Endothelial cell of umbilical vein (primary cell): ENCODE results near the gene PIM1. TPM values are rescaled to one million over a fixed set of nuclear protein-coding genes. Genes with fewer than 3 reads are reported as not detected.

ENCODE experiments used
- BruUV-seq: library from RNA; stranded (reverse); fragments of 400-500 nt; replicated peaks from 2 replicates; lab custom pipeline; 2021; lab: Mats Ljungman, UMichigan
- CTCF ChIA-PET: fragments of 300-600, 350-600 bp; sonication (Branson Sonifier 250); formaldehyde crosslinking; loops from one replicate; lab custom pipeline; 2021; ENCODE audit warnings: antibody characterized with exemption, inconsistent platforms; lab: Charles Lee
- POLR2A ChIA-PET: fragments of 300-600, 350-600 bp; sonication (Branson Sonifier 250); formaldehyde crosslinking; loops from one replicate; lab custom pipeline; 2021; ENCODE audit warnings: antibody characterized with exemption, inconsistent platforms; lab: Charles Lee
- DNase-seq: peaks from one replicate; pipeline ENCODE4 v3.0.0-alpha.2; 2011; ENCODE audit warnings: low read depth, low spot score
- FAIRE-seq: peaks from 2 replicates; lab custom pipeline; 2011; peaks lifted over from hg19 to GRCh38; lab: Jason Lieb, UNC
- H2AFZ ChIP-seq: 2 replicates; pipeline ENCODE4 v1.6.0; 2012; ENCODE audit warnings: low read depth, low read length, control low read depth, inconsistent platforms
- H3K27ac ChIP-seq: 2 replicates; pipeline ENCODE4 v1.5.1; 2011; ENCODE audit warnings: low read depth, mild to moderate bottlenecking, control low read depth, low read length, moderate library complexity; ENCODE audit not compliant: insufficient read depth
- H3K27me3 ChIP-seq, 2 experiments: 2 replicates each; pipeline versions ENCODE4 v1.6.0 to v1.6.1; 2011; ENCODE audit warnings: low read length in 2 of 2, mixed read lengths in 1 of 2; ENCODE audit not compliant: control insufficient read depth in 2 of 2, insufficient read depth in 2 of 2
- H3K36me3 ChIP-seq, 2 experiments: 2 replicates in 1 of 2; 3 replicates in 1 of 2; pipeline ENCODE4 v1.5.1; 2011; ENCODE audit warnings: low read length in 2 of 2, mild to moderate bottlenecking in 1 of 2, moderate library complexity in 1 of 2; ENCODE audit not compliant: control insufficient read depth in 2 of 2, insufficient read depth in 2 of 2; ENCODE audit errors: extremely low read depth in 1 of 2
- H3K4me1 ChIP-seq: 3 replicates; pipeline ENCODE4 v1.5.1; 2011; ENCODE audit warnings: mild to moderate bottlenecking, low read length; ENCODE audit not compliant: control insufficient read depth, insufficient read depth; ENCODE audit errors: extremely low read depth
- H3K4me2 ChIP-seq: 2 replicates; pipeline ENCODE4 v1.6.1; 2011; ENCODE audit warnings: low read length, control low read depth, mixed read lengths; ENCODE audit not compliant: insufficient read depth
- H3K4me3 ChIP-seq, 3 experiments: fragments of 200-600 bp in 1 of 3; sonication (generic), shearing (Covaris generic) in 1 of 3; replicated peaks in 1 of 3; 2 replicates each; pipeline ENCODE4 v1.5.1; 2011 to 2016; ENCODE audit warnings: control low read depth in 3 of 3, low read length in 3 of 3, mild to moderate bottlenecking in 2 of 3, inconsistent platforms in 1 of 3, low read depth in 1 of 3, moderate library complexity in 1 of 3; ENCODE audit not compliant: insufficient read depth in 1 of 3
- H3K79me2 ChIP-seq: 2 replicates; pipeline ENCODE4 v1.6.0; 2012; ENCODE audit warnings: low read length, inconsistent platforms; ENCODE audit not compliant: control insufficient read depth, insufficient read depth
- H3K9ac ChIP-seq: replicated peaks from 2 replicates; pipeline ENCODE3; 2011; ENCODE audit warnings: low read length, control low read depth; ENCODE audit not compliant: insufficient read depth; ENCODE audit errors: extremely low read depth
- H3K9me1 ChIP-seq: replicated peaks from 3 replicates; pipeline ENCODE4 v1.6.0; 2011; ENCODE audit warnings: mild to moderate bottlenecking, low read length; ENCODE audit not compliant: control insufficient read depth, insufficient read depth; ENCODE audit errors: extremely low read depth
- H3K9me3 ChIP-seq: replicated peaks from 2 replicates; pipeline ENCODE4 v1.5.1; 2012; ENCODE audit warnings: low read length, inconsistent platforms; ENCODE audit not compliant: control insufficient read depth, insufficient read depth
- H4K20me1 ChIP-seq: replicated peaks from 2 replicates; pipeline ENCODE3; 2011; ENCODE audit warnings: mild to moderate bottlenecking, low read length; ENCODE audit not compliant: control insufficient read depth, insufficient read depth; ENCODE audit errors: extremely low read depth
- CTCF ChIP-seq, 2 donors: IDR thresholded peaks; 1 replicate in 1 of 2; 2 replicates in 1 of 2; pipeline ENCODE4 v1.5.1; 2011; ENCODE audit warnings: low read length in 2 of 2, mild to moderate bottlenecking in 2 of 2, moderate library complexity in 2 of 2, control low read depth in 1 of 2, inconsistent platforms in 1 of 2, low read depth in 1 of 2; ENCODE audit not compliant: insufficient read depth in 1 of 2; ENCODE audit errors: extremely low read depth in 1 of 2
- EZH2 ChIP-seq: IDR thresholded peaks from 2 replicates; pipeline ENCODE4 v1.6.1; 2012; ENCODE audit warnings: borderline replicate concordance, low read depth, mild to moderate bottlenecking, moderate library complexity, low read length, inconsistent platforms; ENCODE audit not compliant: severe bottlenecking
- FOS ChIP-seq: IDR thresholded peaks from 2 replicates; pipeline ENCODE4 v1.6.1; 2011; ENCODE audit warnings: mild to moderate bottlenecking, low read length, moderate library complexity, borderline replicate concordance; ENCODE audit not compliant: insufficient read depth
- GATA2 ChIP-seq: IDR thresholded peaks from 2 replicates; pipeline ENCODE4 v1.7.0; 2011; ENCODE audit warnings: low read depth, mild to moderate bottlenecking, moderate library complexity, mixed read lengths, low read length; ENCODE audit not compliant: insufficient read length, insufficient read depth
- JUN ChIP-seq: IDR thresholded peaks from 2 replicates; pipeline ENCODE4 v1.6.1; 2011; ENCODE audit warnings: borderline replicate concordance, low read depth; ENCODE audit not compliant: insufficient read length, insufficient read depth
- MAX ChIP-seq: IDR thresholded peaks from 2 replicates; pipeline ENCODE4 v1.6.1; 2011; ENCODE audit not compliant: insufficient read depth, insufficient read length
- MYC ChIP-seq: IDR thresholded peaks from one replicate; pipeline ENCODE4 v1.6.1; 2011; ENCODE audit warnings: mild to moderate bottlenecking, low read depth, low read length
- POLR2A ChIP-seq: IDR thresholded peaks from 2 replicates; pipeline ENCODE4 v1.6.1; 2012; ENCODE audit warnings: low read depth, mild to moderate bottlenecking, control low read depth, low read length
- POLR2AphosphoS5 ChIP-seq: IDR thresholded peaks from 2 replicates; pipeline ENCODE4 v1.6.1; 2012; ENCODE audit warnings: low read depth, mild to moderate bottlenecking, control low read depth, low read length, moderate library complexity; ENCODE audit not compliant: insufficient read depth
- dilution Hi-C: fragments of 300-500 bp; cut with MboI; formaldehyde crosslinking; loops from one replicate; pipeline ENCODE4 v1.15.0; 2019; ENCODE audit warnings: low sequenced_read_pairs; ENCODE audit not compliant: extremely low pct_ligation_motif_present
- intact Hi-C: fragments of 100-400 bp; cut with micrococcal nuclease; formaldehyde crosslinking; loops from one replicate; pipeline ENCODE4 v1.10.0; 2022
- polyA plus RNA-seq, 4 experiments: library from polyadenylated mRNA; depleted of rRNA in 3 of 4; stranded (reverse) in 3 of 4; unstranded in 1 of 4; fragments of >200 nt; gene quantifications; 2 replicates each; pipeline versions ENCODE4 v1.2.1 to v1.2.3, GENCODE V29; 2011 to 2012; ENCODE audit warnings: missing spikeins in 1 of 4
- total RNA-seq: library from RNA; stranded (reverse); gene quantifications from 2 replicates; pipeline ENCODE4 v1.2.3, GENCODE V29; 2021

PIM1 gene
- total and polyA plus RNA-seq, 2 donors (not counting 3 experiments of a cell fraction or from before 2014, with no cell fraction given), result 9.2 to 11.3 TPM

- ChIA-PET CTCF (interaction anchor here (0.6 to 1.9 kb wide), 7 partner anchors 16 to 176 kb away, joined by 3 to 12 read pairs (median 4); partner anchors contain the start of gene PIM1), POLR2A (no interaction called here)
- Histone ChIP-seq H3K4me1 (no peaks in the 10 kb centered on the region), H4K20me1 (no peaks in the 10 kb centered on the region), H3K9me1 (no peaks in the 10 kb centered on the region), H3K9me3 (no peaks in the 10 kb centered on the region), H3K36me3 (no peaks in the 10 kb centered on the region), H3K79me2 (no peaks in the 10 kb centered on the region), H3K27ac (no peak overlapping the region), H3K4me3 (no peak overlapping the region), H2AFZ (no peak overlapping the region), H3K9ac (no peak overlapping the region), H3K27me3 (peaks cover 0 to 4% of the 10 kb centered on the region in 2 experiments), H3K4me2 (no peak overlapping the region)
- DNase-seq, result no peak
- dilution Hi-C loops (no loop called here), intact Hi-C loops (no loop called here)
- no peak for TF ChIP-seq GATA2
- no peak for TF ChIP-seq MAX
- no peak for TF ChIP-seq JUN
- TF ChIP-seq CTCF (IDR thresholded peaks at IDR 0.05; ENCODE audit: extremely low read depth in 1 of 2, insufficient read depth in 1 of 2, low read depth in 1 of 2, low read length in 2 of 2), result no peak
- no peak for TF ChIP-seq EZH2
- no peak for TF ChIP-seq FOS
- no peak for TF ChIP-seq MYC
- no peak for TF ChIP-seq POLR2AphosphoS5
- TF ChIP-seq POLR2A, result no peak
- FAIRE-seq, result no peak
- no TSS peak for BruUV-seq
Observed at GRCh38 chr6:37187321-37188022, 17.5 kb downstream of the PIM1 start.
